B cell (primary cell): ENCODE measurements around the gene ASTN2. TPM values are rescaled to one million over a fixed set of nuclear protein-coding genes. Genes with fewer than 3 reads are reported as not detected.

Experiments used
- ATAC-seq: fragments of 200-7000 bp; cut with Tn5 transposase; one replicate; pipeline ENCODE4 v1.10.0; 2021; ENCODE audit warnings: low read depth, mild to moderate bottlenecking, moderate number of reproducible peaks, moderate library complexity
- CTCF ChIA-PET: fragments of 350-600 bp; sonication (Branson Sonifier 250); formaldehyde crosslinking; loops from one replicate; lab custom pipeline; 2021; ENCODE audit warnings: antibody characterized with exemption, inconsistent platforms; lab: Charles Lee
- POLR2A ChIA-PET: fragments of 350-600 bp; sonication (Branson Sonifier 250); formaldehyde crosslinking; loops from one replicate; lab custom pipeline; 2021; ENCODE audit warnings: antibody characterized with exemption; lab: Charles Lee
- DNase-seq: peaks from one replicate; pipeline ENCODE4 v3.0.0; 2013
- H2AFZ ChIP-seq: 2 replicates; pipeline ENCODE4 v1.6.1; 2012; ENCODE audit warnings: mild to moderate bottlenecking, low read depth, low read length; ENCODE audit not compliant: insufficient read depth, poor library complexity, severe bottlenecking
- H3K27ac ChIP-seq, 2 donors: 1 replicate in 1 of 2; 2 replicates in 1 of 2; pipeline ENCODE4 v1.5.1; 2012 to 2013; ENCODE audit warnings: low read length in 2 of 2, mild to moderate bottlenecking in 2 of 2, moderate library complexity in 1 of 2
- H3K27me3 ChIP-seq, 4 experiments: fragments of 200-600 bp in 1 of 4; sonication (generic) in 1 of 4; replicated peaks in 1 of 4; 1 replicate in 2 of 4; 2 replicates in 2 of 4; pipeline versions ENCODE4 v1.6.1 to v1.7.0; 2013 to 2016; ENCODE audit warnings: low read length in 3 of 4, mild to moderate bottlenecking in 2 of 4, mixed read lengths in 1 of 4, moderate library complexity in 1 of 4; ENCODE audit not compliant: insufficient read depth in 4 of 4, control insufficient read depth in 3 of 4; ENCODE audit errors: control extremely low read depth in 1 of 4
- H3K36me3 ChIP-seq, 2 experiments: replicated peaks in 1 of 2; 1 replicate in 1 of 2; 2 replicates in 1 of 2; pipeline versions ENCODE4 v1.6.1 to v1.7.1; 2013; ENCODE audit warnings: low read length in 1 of 2; ENCODE audit not compliant: insufficient read depth in 2 of 2, control insufficient read depth in 1 of 2; ENCODE audit errors: control extremely low read depth in 1 of 2, extremely low read depth in 1 of 2
- H3K4me1 ChIP-seq, 2 donors: fragments of 200-600 bp in 1 of 2; sonication (generic) in 1 of 2; 1 replicate in 1 of 2; 2 replicates in 1 of 2; pipeline versions ENCODE4 v1.5.1 to v1.6.1; 2013 to 2017; ENCODE audit warnings: low read length in 2 of 2; ENCODE audit not compliant: control insufficient read depth in 2 of 2, insufficient read depth in 2 of 2
- H3K4me2 ChIP-seq: replicated peaks from 2 replicates; pipeline ENCODE3; 2012; ENCODE audit warnings: mild to moderate bottlenecking, low read depth, low read length; ENCODE audit not compliant: poor library complexity, severe bottlenecking
- H3K4me3 ChIP-seq, 5 experiments: fragments of 200-600 bp in 1 of 5; sonication (generic) in 1 of 5; 1 replicate in 3 of 5; 2 replicates in 2 of 5; pipeline versions ENCODE4 v1.5.1 to v1.7.0; 2011 to 2016; ENCODE audit warnings: low read length in 4 of 5, mild to moderate bottlenecking in 4 of 5, low read depth in 2 of 5, control low read depth in 1 of 5, moderate library complexity in 1 of 5; ENCODE audit not compliant: insufficient read depth in 1 of 5; ENCODE audit errors: control extremely low read depth in 1 of 5, extremely low read depth in 1 of 5
- H3K79me2 ChIP-seq: fragments of 200-600 bp; sonication (generic); one replicate; pipeline ENCODE4 v1.6.0; 2016; ENCODE audit warnings: low read length; ENCODE audit not compliant: control insufficient read depth, insufficient read depth
- H3K9ac ChIP-seq: fragments of 200-600 bp; sonication (generic); 2 replicates; pipeline ENCODE4 v1.6.1; 2017; ENCODE audit warnings: mild to moderate bottlenecking, low read length, moderate library complexity
- H3K9me3 ChIP-seq, 3 donors: one replicate each; pipeline versions ENCODE4 v1.6.1 to v1.7.1; 2013; ENCODE audit warnings: low read length in 2 of 3; ENCODE audit not compliant: control insufficient read depth in 2 of 3, insufficient read depth in 1 of 3; ENCODE audit errors: control extremely low read depth in 1 of 3
- H4K20me1 ChIP-seq: 2 replicates; pipeline ENCODE4 v1.6.0; 2012; ENCODE audit warnings: mild to moderate bottlenecking, low read length; ENCODE audit not compliant: insufficient read depth, control insufficient read depth, poor library complexity, severe bottlenecking
- H3K27ac Mint-ChIP-seq: one replicate; pipeline ENCODE4 v1.8.0; 2021; ENCODE audit warnings: mixed read lengths
- H3K27me3 Mint-ChIP-seq: one replicate; pipeline ENCODE4 v1.8.0; 2021; ENCODE audit warnings: mixed read lengths
- H3K4me1 Mint-ChIP-seq: one replicate; pipeline ENCODE4 v1.8.0; 2021; ENCODE audit warnings: mixed read lengths
- H3K4me3 Mint-ChIP-seq: one replicate; pipeline ENCODE4 v1.8.0; 2021; ENCODE audit warnings: mixed read lengths
- H3K9me3 Mint-ChIP-seq: one replicate; pipeline ENCODE4 v1.8.0; 2022; ENCODE audit warnings: mixed read lengths; ENCODE audit not compliant: insufficient read depth
- EZH2 ChIP-seq: IDR thresholded peaks from 2 replicates; pipeline ENCODE4 v1.6.1; 2012; ENCODE audit warnings: borderline replicate concordance, low read depth, mild to moderate bottlenecking, moderate library complexity, low read length; ENCODE audit not compliant: insufficient read depth, poor library complexity, severe bottlenecking
- WGBS: methylation state at CpG from one replicate; pipeline ENCODE4 v1.1.5; 2013; ENCODE audit warnings: missing lambda C conversion rate; ENCODE audit not compliant: insufficient coverage; 5-methylcytosine and 5-hydroxymethylcytosine counted together
- intact Hi-C: fragments of 100-400 bp; cut with micrococcal nuclease; formaldehyde crosslinking; loops from one replicate; pipeline ENCODE4 v1.10.0; 2022
- polyA plus RNA-seq: library from polyadenylated mRNA; depleted of rRNA; stranded (reverse); fragments of >200 nt; gene quantifications from 2 replicates; pipeline ENCODE4 v1.2.3, GENCODE V29; 2012
- total RNA-seq, 2 donors: library from RNA; stranded (reverse); fragments of 120-200 nt in 1 of 2; gene quantifications; 1 replicate in 1 of 2; 2 replicates in 1 of 2; pipeline versions ENCODE4 v1.2.3 to v1.2.4, GENCODE V29; 2013 to 2022
- TF ChIP-seq, protein P1 (sequence below): fragments of 200-600 bp; IDR thresholded peaks from one replicate; pipeline ENCODE4 v1.8.0; 2022; ENCODE audit warnings: antibody characterized with exemption, mild to moderate bottlenecking

Gene ASTN2
- total and polyA plus RNA-seq, 2 donors (not counting 1 experiment from before 2014, with no cell fraction given), result 1.2 to 3.6 TPM

DNA sequence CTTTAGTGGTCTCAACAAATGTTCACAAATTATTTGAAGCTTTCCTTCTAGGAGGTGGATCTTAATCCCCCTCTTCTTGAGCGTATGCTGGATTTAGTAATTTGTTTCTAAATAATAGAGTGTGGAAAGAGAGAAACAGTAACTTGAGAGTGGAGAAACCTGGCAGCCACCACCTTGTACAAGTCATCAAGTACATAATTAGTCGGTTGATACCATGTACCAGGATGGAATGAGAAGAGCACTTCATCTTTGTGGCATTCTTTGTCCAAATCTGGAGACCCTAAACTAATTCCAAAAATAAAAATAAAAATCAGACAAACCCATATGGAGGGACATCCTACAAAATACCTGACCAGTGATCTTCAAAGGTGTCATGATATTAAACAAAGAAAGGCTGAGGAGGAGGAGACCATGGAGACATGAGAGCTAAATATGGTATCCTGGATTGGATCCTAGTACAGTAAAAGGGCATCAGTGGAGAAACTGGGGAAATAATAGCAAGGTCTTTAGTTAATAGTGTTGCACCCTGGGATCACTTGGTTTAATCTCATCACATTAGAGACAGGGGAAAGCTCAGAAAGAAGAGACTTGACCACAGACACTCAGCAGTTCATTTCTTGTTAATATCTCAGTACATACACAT lies 147.9 kb downstream of the ASTN2 start:
- ChIA-PET CTCF (no interaction called here), POLR2A (no interaction called here)
- Histone ChIP-seq H3K27ac (no peak overlapping the region), H3K9me3 (peaks cover 0 to 4% (median 0%) of the 10 kb centered on the region in 3 donors), H3K4me2 (no peak overlapping the region), H4K20me1 (no peaks in the 10 kb centered on the region), H2AFZ (no peak overlapping the region), H3K79me2 (no peaks in the 10 kb centered on the region), H3K4me3 (no peak overlapping the region), H3K27me3 (no peaks in the 10 kb centered on the region), H3K4me1 (no peaks in the 10 kb centered on the region), H3K36me3 (no peaks in the 10 kb centered on the region), H3K9ac (no peak overlapping the region)
- DNase-seq, result no peak
- ATAC-seq, result no peak
- Mint-ChIP-seq H3K9me3 (peaks cover 4% of the 10 kb centered on the region), H3K27me3 (no peaks in the 10 kb centered on the region), H3K27ac (no peak overlapping the region), H3K4me3 (no peak overlapping the region), H3K4me1 (no peaks in the 10 kb centered on the region)
- WGBS, result no CpG with 5 or more reads among the region's 2 CpGs
- TF ChIP-seq, protein P1, sequence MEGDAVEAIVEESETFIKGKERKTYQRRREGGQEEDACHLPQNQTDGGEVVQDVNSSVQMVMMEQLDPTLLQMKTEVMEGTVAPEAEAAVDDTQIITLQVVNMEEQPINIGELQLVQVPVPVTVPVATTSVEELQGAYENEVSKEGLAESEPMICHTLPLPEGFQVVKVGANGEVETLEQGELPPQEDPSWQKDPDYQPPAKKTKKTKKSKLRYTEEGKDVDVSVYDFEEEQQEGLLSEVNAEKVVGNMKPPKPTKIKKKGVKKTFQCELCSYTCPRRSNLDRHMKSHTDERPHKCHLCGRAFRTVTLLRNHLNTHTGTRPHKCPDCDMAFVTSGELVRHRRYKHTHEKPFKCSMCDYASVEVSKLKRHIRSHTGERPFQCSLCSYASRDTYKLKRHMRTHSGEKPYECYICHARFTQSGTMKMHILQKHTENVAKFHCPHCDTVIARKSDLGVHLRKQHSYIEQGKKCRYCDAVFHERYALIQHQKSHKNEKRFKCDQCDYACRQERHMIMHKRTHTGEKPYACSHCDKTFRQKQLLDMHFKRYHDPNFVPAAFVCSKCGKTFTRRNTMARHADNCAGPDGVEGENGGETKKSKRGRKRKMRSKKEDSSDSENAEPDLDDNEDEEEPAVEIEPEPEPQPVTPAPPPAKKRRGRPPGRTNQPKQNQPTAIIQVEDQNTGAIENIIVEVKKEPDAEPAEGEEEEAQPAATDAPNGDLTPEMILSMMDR, result no peak
- TF ChIP-seq EZH2, result no peak
- intact Hi-C loops, result no loop called here

DNA sequence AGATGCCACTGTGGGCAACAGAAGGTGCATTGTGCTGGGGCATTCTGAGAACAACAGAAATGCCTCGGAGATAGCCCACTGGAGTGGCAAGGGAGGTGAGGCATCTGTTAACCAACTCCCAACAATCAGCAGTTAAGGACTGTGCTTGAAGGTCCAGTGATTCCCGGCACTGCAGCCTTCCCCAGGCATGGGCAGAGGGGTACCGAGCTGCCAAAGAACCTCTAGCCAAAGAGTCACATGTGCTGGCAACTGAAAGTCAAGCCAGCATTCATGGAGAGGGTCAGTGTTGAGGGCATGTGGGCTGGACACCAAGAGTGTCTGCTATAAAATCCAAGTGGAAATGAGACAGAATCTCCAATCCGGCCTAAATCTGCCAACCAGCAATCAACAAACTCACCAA lies 149.6 kb downstream of the ASTN2 start:
- no peak for ATAC-seq

More for the DNA sequence above, 149.6 kb downstream of the ASTN2 start:
- CTCF ChIA-PET, result no interaction called here
- Histone ChIP-seq H4K20me1 (no peaks in the 10 kb centered on the region), H3K4me2 (no peak overlapping the region), H3K9me3 (no peaks in the 10 kb centered on the region), H3K9ac (no peak overlapping the region), H3K36me3 (no peaks in the 10 kb centered on the region), H3K4me1 (no peaks in the 10 kb centered on the region), H3K4me3 (no peak overlapping the region), H2AFZ (no peak overlapping the region), H3K79me2 (no peaks in the 10 kb centered on the region), H3K27ac (no peak overlapping the region), H3K27me3 (no peaks in the 10 kb centered on the region)
- 83% methylated on average over 2 of the region's 4 CpGs for WGBS
- Mint-ChIP-seq H3K4me1 (no peaks in the 10 kb centered on the region), H3K4me3 (no peak overlapping the region), H3K9me3 (no peaks in the 10 kb centered on the region), H3K27me3 (no peaks in the 10 kb centered on the region), H3K27ac (no peak overlapping the region)
- intact Hi-C loops, result no loop called here
- no peak for DNase-seq
- POLR2A ChIA-PET, result no interaction called here
- no peak for TF ChIP-seq EZH2
- TF ChIP-seq, protein P1, result no peak
